ENCODE results near the gene AHDC1.

DNA sequence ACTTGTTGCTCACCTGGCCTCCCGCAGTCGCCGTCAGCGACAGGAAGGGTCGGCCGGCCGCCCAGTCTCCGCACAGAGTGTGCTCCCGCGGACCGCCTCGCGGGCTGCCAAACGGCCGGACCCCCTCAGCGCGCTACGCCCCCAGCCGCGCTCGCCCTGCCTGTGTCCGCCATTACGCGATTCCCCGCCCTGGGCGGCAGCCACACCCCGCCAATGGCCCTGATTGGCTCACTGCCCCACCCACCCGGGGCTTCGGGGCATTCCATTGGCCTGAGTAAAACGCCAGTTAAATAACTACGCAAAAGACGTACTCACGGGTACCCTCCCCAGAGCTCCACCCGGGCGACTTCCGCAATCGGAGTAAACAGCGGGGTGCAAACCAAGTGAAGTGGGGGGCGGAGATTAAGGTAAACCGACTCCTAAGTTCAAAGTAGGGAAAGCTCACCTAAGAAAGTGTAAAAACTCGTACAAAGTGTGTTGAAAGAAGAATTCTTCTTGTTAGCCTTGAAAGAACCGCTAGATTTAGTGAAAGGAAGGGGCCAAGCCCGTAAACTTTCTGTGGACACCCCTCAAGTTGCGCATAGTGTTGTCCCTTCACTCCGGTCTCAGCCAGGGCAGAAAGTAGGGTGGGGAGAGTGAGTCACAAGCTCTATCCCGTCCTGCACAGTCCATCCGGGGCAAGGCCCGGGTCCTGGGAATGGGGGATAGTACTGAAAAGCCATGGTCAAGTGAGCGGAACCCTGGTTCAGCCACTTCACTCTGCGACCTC is 113.8 kb downstream of the AHDC1 start, which contains the start of gene WASF2:
- TF ChIP-seq EZH2phosphoT487 (IDR thresholded peaks at IDR 0.05; ENCODE audit: insufficient read depth, low read depth) (no peak), EZH2 (IDR thresholded peaks at IDR 0.05; ENCODE audit: insufficient read depth, poor library complexity, severe bottlenecking) (no peak)
